Thyroid gland (tissue), 4 donors: ENCODE measurements around the gene CAPN14. TPM values are rescaled to one million over a fixed set of nuclear protein-coding genes. Genes with fewer than 3 reads are reported as not detected.

Experiments used
- DNase-seq, 2 donors: peaks; one replicate each; pipeline ENCODE4 v3.0.0-alpha.2; 2019
- H3K27ac ChIP-seq, 3 donors: fragments of 200-600 bp; sonication (generic); 1 replicate in 2 of 3; 2 replicates in 1 of 3; pipeline ENCODE4 v1.5.1; 2016 to 2019; ENCODE audit warnings: mild to moderate bottlenecking in 1 of 3, moderate library complexity in 1 of 3
- H3K27me3 ChIP-seq: fragments of 200-600 bp; sonication (generic); one replicate; pipeline ENCODE4 v1.5.1; 2019
- H3K36me3 ChIP-seq, 2 donors: fragments of 200-600 bp; sonication (generic); one replicate each; pipeline ENCODE4 v1.5.1; 2016 to 2019
- H3K4me1 ChIP-seq, 2 donors: fragments of 200-600 bp; sonication (generic); one replicate each; pipeline ENCODE4 v1.5.1; 2017 to 2019
- H3K4me3 ChIP-seq, 3 donors: fragments of 200-600 bp; sonication (generic); replicated peaks in 1 of 3; 1 replicate in 2 of 3; 2 replicates in 1 of 3; pipeline ENCODE4 v1.5.1; 2016; ENCODE audit warnings: mild to moderate bottlenecking in 1 of 3
- H3K9me3 ChIP-seq: fragments of 200-600 bp; sonication (generic); one replicate; pipeline ENCODE4 v1.5.1; 2017
- POLR2A ChIP-seq, 2 donors: fragments of 450-650 bp; IDR thresholded peaks; one replicate each; pipeline ENCODE4 v1.6.1; 2017; ENCODE audit warnings: antibody characterized with exemption in 2 of 2, mild to moderate bottlenecking in 2 of 2, moderate library complexity in 1 of 2
- WGBS, 2 donors: methylation state at CpG; one replicate each; pipeline ENCODE4 v1.1.5; 2017; 5-methylcytosine and 5-hydroxymethylcytosine counted together
- intact Hi-C: fragments of 100-400 bp; cut with DNase I; formaldehyde crosslinking; loops from one replicate; pipeline ENCODE4 v1.15.1; 2023
- total RNA-seq, 4 donors: library from RNA; depleted of rRNA; stranded (reverse); fragments of >200 nt; gene quantifications; one replicate each; pipeline ENCODE4 v1.2.3, GENCODE V29; 2016
- TF ChIP-seq, protein P1 (sequence below), 6 experiments: fragments of 200-600 bp in 3 of 6; fragments of 450-650 bp in 3 of 6; sonication (generic) in 3 of 6; IDR thresholded peaks; one replicate each; pipeline ENCODE4 v1.5.1; 2016 to 2019; ENCODE audit warnings: antibody characterized with exemption in 6 of 6, mild to moderate bottlenecking in 2 of 6, inconsistent platforms in 1 of 6, moderate library complexity in 1 of 6

Gene CAPN14
- total RNA-seq, 4 donors from 2014 or later, result 0.15 to 0.27 TPM; not detected in 2

- Histone ChIP-seq H3K27me3 (no peaks in the 10 kb centered on the region), H3K27ac (no peak overlapping the region), H3K4me3 (no peak overlapping the region), H3K4me1 (no peaks in the 10 kb centered on the region), H3K9me3 (no peaks in the 10 kb centered on the region), H3K36me3 (no peaks in the 10 kb centered on the region)
- WGBS, 2 donors, result 84 to 87% methylated on average over 12 of the region's 12 CpGs
- no peak for TF ChIP-seq POLR2A (IDR thresholded peaks at IDR 0.05)
- no peak for DNase-seq
- intact Hi-C loops, result no loop called here
These were observed 24.4 kb downstream of the CAPN14 start for GRCh38 chr2:31192851-31193392.

DNA sequence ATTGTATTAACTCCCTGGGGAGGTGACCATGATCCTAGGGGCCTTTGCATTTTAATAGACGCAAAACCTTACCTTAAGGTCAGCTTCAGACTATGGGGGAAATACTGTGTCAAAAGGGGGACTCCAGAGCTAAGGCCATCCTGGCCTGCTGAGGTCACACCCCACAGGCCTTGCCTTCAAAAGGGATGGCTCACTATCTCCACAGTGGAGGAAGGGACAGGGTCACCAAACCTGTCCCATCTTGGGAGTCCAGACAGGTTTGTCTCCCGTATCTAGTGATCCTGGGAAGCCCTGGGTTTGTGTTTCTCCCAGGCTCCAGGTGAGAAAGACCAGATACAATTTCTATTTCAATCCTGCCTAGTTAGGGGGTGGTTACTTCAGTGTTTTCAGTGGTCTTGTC lies 24.9 kb downstream of the CAPN14 start:
- Histone ChIP-seq H3K27me3 (no peaks in the 10 kb centered on the region), H3K9me3 (no peaks in the 10 kb centered on the region), H3K27ac (no peak overlapping the region), H3K36me3 (no peaks in the 10 kb centered on the region), H3K4me3 (no peak overlapping the region), H3K4me1 (no peaks in the 10 kb centered on the region)
- intact Hi-C loops, result no loop called here
- WGBS, 2 donors, result 100% methylated on average over 1 to 2 of the region's 2 CpGs
- no peak for DNase-seq
- TF ChIP-seq, protein P1, sequence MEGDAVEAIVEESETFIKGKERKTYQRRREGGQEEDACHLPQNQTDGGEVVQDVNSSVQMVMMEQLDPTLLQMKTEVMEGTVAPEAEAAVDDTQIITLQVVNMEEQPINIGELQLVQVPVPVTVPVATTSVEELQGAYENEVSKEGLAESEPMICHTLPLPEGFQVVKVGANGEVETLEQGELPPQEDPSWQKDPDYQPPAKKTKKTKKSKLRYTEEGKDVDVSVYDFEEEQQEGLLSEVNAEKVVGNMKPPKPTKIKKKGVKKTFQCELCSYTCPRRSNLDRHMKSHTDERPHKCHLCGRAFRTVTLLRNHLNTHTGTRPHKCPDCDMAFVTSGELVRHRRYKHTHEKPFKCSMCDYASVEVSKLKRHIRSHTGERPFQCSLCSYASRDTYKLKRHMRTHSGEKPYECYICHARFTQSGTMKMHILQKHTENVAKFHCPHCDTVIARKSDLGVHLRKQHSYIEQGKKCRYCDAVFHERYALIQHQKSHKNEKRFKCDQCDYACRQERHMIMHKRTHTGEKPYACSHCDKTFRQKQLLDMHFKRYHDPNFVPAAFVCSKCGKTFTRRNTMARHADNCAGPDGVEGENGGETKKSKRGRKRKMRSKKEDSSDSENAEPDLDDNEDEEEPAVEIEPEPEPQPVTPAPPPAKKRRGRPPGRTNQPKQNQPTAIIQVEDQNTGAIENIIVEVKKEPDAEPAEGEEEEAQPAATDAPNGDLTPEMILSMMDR (IDR thresholded peaks at IDR 0.05), result no peak
- no peak for TF ChIP-seq POLR2A (IDR thresholded peaks at IDR 0.05)

DNA sequence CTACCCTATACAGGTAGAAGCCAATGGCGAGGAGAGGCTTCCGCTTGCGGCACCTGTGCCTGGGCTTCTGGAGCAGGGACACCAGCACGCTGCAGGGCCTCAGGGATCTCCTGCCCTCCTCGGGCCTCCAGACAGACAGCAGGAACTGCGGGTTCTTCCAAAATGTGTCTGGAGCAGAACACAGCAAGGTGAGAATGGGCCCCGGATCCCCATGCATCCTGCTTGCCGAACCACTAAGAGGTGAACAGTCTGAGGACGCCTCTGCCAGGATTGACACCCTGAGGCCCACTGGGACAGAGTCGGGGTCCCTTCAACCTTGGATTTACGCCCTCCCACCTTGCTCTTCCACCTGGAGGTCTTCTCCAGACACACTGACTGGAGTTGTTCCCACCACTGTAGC lies 25.4 kb downstream of the CAPN14 start:
- DNase-seq, result no peak
- intact Hi-C loops, result no loop called here
- WGBS, 2 donors, result 90 to 93% methylated on average over 9 to 11 of the region's 11 CpGs

GRCh38 chr2:31190188-31190587 lies 27.1 kb downstream of the CAPN14 start:
- no peak for DNase-seq
- intact Hi-C loops, result no loop called here
- Histone ChIP-seq H3K4me1 (no peaks in the 10 kb centered on the region), H3K27ac (no peak overlapping the region), H3K9me3 (no peaks in the 10 kb centered on the region), H3K27me3 (no peaks in the 10 kb centered on the region), H3K36me3 (no peaks in the 10 kb centered on the region), H3K4me3 (no peak overlapping the region)
- TF ChIP-seq, protein P1 (IDR thresholded peaks at IDR 0.05), result no peak
- TF ChIP-seq POLR2A (IDR thresholded peaks at IDR 0.05), result no peak
- WGBS, 2 donors, result 72 to 86% methylated on average over 1 of the region's 1 CpG

More for the DNA sequence above, 25.4 kb downstream of the CAPN14 start:
- TF ChIP-seq, protein P1 (IDR thresholded peaks at IDR 0.05), result no peak
- TF ChIP-seq POLR2A (IDR thresholded peaks at IDR 0.05), result no peak
- Histone ChIP-seq H3K4me3 (no peak overlapping the region), H3K27ac (no peak overlapping the region), H3K9me3 (no peaks in the 10 kb centered on the region), H3K36me3 (no peaks in the 10 kb centered on the region), H3K4me1 (no peaks in the 10 kb centered on the region), H3K27me3 (no peaks in the 10 kb centered on the region)

- intact Hi-C loops, result no loop called here
- TF ChIP-seq POLR2A (IDR thresholded peaks at IDR 0.05), result no peak
- TF ChIP-seq, protein P1 (IDR thresholded peaks at IDR 0.05), result no peak
- WGBS, 2 donors, result 79 to 84% methylated on average over 4 of the region's 4 CpGs
- Histone ChIP-seq H3K9me3 (no peaks in the 10 kb centered on the region), H3K27me3 (no peaks in the 10 kb centered on the region), H3K4me1 (no peaks in the 10 kb centered on the region), H3K4me3 (no peak overlapping the region), H3K36me3 (no peaks in the 10 kb centered on the region), H3K27ac (no peak overlapping the region)
- DNase-seq, result no peak
These were observed 28.2 kb downstream of the CAPN14 start for GRCh38 chr2:31189141-31189540.
